ENCODE data around the gene NFATC1.

DNA sequence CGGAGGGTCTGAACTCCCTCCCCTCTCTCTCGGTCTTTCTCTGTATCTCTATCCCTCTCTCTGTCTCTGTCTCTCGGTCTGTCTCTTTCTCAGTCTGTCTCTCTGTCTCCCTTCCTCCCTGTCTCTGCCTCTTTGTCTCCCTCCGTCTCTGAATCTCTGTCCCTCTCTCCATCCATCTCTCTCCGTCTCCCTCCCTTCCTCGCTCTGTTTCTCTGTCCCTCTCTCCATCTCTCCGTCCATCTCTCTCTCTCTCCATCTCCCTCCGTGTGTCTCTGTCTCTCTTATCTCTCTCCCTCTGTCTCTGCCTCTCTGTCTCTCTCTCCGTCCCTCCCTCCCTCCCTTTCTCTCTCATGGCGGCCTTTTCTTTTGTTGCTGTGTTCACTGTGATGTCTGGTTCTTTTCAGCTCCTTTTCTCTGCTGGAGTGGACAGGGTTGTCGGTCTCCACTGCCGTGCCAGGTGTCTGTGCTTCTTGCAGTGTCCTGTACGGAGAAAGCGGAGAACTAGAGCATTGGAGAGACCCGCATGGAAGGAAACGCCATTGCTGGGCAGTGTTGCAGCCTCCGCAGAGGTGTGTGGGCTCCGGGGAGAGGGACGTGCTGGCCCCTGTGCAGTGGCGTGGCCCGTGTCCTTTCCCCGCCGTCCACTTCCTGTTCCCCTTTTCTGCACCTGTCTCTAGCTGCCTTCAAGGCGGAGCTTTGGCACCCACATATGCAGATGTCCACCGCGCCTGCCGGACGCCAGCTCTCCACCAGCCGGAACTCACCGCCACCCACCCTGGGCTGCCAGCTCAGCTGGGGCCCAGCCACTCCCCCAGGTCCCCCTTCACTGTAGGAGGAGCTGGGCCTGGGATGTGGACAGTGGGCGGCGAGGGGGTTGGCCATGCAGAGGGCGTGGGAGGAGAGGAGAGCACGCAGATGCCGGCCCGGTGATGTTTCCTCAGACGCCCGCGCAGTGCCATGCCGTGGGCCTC is 113.1 kb downstream of the NFATC1 start:
- no peak for TF ChIP-seq POLR2A (IDR thresholded peaks at IDR 0.05)
- TF ChIP-seq, protein P1, sequence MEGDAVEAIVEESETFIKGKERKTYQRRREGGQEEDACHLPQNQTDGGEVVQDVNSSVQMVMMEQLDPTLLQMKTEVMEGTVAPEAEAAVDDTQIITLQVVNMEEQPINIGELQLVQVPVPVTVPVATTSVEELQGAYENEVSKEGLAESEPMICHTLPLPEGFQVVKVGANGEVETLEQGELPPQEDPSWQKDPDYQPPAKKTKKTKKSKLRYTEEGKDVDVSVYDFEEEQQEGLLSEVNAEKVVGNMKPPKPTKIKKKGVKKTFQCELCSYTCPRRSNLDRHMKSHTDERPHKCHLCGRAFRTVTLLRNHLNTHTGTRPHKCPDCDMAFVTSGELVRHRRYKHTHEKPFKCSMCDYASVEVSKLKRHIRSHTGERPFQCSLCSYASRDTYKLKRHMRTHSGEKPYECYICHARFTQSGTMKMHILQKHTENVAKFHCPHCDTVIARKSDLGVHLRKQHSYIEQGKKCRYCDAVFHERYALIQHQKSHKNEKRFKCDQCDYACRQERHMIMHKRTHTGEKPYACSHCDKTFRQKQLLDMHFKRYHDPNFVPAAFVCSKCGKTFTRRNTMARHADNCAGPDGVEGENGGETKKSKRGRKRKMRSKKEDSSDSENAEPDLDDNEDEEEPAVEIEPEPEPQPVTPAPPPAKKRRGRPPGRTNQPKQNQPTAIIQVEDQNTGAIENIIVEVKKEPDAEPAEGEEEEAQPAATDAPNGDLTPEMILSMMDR (IDR thresholded peaks at IDR 0.05) = no peak
